Measurements from ENCODE around the gene GABBR1. TPM values are rescaled to one million over a fixed set of nuclear protein-coding genes. Genes with fewer than 3 reads are reported as not detected.

GABBR1 gene
- total and polyA plus RNA-seq, 2 donors (not counting 3 experiments of a cell fraction or from before 2014, with no cell fraction given), result 43.6 to 50.8 TPM

DNA sequence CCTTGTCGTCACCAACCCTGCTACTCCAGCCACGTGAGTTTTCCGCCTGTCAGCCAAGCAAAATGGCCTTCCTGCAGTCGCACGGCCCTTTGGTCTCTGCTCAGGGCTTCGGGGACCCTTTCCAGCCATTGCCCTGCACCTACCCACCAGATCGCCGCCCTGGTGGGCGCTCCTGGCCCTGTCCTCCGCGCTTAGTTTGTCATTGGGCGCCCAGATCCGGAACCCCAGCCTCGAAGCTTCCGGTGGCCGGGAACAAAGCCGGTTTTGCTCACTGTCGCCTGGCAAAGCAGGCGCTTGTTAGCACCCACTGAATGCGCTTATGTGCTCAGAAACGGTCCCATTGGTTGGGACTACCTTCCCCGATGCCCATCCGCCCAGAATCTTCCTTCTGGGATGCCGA is 47.4 kb upstream of the GABBR1 start:
- H3K27me3 ChIP-seq (ENCODE audit: control insufficient read depth in 2 of 2, insufficient read depth in 2 of 2, low read length in 2 of 2), result peaks cover 0 to 5% of the 10 kb centered on the region in 2 experiments
- no peaks in the 10 kb centered on the region for H3K79me2 ChIP-seq (ENCODE audit: control insufficient read depth, insufficient read depth, low read length)
- H3K4me2 ChIP-seq (ENCODE audit: insufficient read depth, low read length), result no peak overlapping the region
- no TSS peak for BruUV-seq (replicated peaks)
- no peaks in the 10 kb centered on the region for H3K9me3 ChIP-seq (replicated peaks; ENCODE audit: control insufficient read depth, insufficient read depth, low read length)
- TF ChIP-seq, protein P1, sequence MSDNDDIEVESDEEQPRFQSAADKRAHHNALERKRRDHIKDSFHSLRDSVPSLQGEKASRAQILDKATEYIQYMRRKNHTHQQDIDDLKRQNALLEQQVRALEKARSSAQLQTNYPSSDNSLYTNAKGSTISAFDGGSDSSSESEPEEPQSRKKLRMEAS (IDR thresholded peaks at IDR 0.05; ENCODE audit: insufficient read depth, insufficient read length), result no peak
- no peak for TF ChIP-seq POLR2AphosphoS5 (IDR thresholded peaks at IDR 0.05; ENCODE audit: insufficient read depth, low read depth, low read length)
- TF ChIP-seq, protein P2, sequence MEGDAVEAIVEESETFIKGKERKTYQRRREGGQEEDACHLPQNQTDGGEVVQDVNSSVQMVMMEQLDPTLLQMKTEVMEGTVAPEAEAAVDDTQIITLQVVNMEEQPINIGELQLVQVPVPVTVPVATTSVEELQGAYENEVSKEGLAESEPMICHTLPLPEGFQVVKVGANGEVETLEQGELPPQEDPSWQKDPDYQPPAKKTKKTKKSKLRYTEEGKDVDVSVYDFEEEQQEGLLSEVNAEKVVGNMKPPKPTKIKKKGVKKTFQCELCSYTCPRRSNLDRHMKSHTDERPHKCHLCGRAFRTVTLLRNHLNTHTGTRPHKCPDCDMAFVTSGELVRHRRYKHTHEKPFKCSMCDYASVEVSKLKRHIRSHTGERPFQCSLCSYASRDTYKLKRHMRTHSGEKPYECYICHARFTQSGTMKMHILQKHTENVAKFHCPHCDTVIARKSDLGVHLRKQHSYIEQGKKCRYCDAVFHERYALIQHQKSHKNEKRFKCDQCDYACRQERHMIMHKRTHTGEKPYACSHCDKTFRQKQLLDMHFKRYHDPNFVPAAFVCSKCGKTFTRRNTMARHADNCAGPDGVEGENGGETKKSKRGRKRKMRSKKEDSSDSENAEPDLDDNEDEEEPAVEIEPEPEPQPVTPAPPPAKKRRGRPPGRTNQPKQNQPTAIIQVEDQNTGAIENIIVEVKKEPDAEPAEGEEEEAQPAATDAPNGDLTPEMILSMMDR (IDR thresholded peaks at IDR 0.05; ENCODE audit: extremely low read depth in 1 of 2, insufficient read depth in 1 of 2, low read depth in 1 of 2, low read length in 2 of 2), result no peak
- H3K4me1 ChIP-seq (ENCODE audit: control insufficient read depth, extremely low read depth, insufficient read depth, low read length), result no peaks in the 10 kb centered on the region
- H4K20me1 ChIP-seq (replicated peaks; ENCODE audit: control insufficient read depth, extremely low read depth, insufficient read depth, low read length), result no peaks in the 10 kb centered on the region
- no peak overlapping the region for H3K9ac ChIP-seq (replicated peaks; ENCODE audit: extremely low read depth, insufficient read depth, low read length)
- H3K4me3 ChIP-seq (replicated peaks in 1 of 3; ENCODE audit: insufficient read depth in 1 of 3, low read depth in 1 of 3, low read length in 3 of 3), result no peak overlapping the region
- intact Hi-C loops (cut with micrococcal nuclease) (no loop called here), dilution Hi-C loops (cut with MboI; ENCODE audit: extremely low pct_ligation_motif_present, low sequenced_read_pairs) (no loop called here)
- H3K27ac ChIP-seq (ENCODE audit: insufficient read depth, low read depth, low read length), result no peak overlapping the region
- POLR2A ChIA-PET, result no interaction called here
- H3K9me1 ChIP-seq (replicated peaks; ENCODE audit: control insufficient read depth, extremely low read depth, insufficient read depth, low read length), result no peaks in the 10 kb centered on the region
- H3K36me3 ChIP-seq (ENCODE audit: control insufficient read depth in 2 of 2, extremely low read depth in 1 of 2, insufficient read depth in 2 of 2, low read length in 2 of 2), result no peaks in the 10 kb centered on the region
- H2AFZ ChIP-seq (ENCODE audit: low read depth, low read length), result no peak overlapping the region
- CTCF ChIA-PET, result no interaction called here
- DNase-seq (ENCODE audit: low read depth, low spot score) (no peak), FAIRE-seq (no peak)

DNA sequence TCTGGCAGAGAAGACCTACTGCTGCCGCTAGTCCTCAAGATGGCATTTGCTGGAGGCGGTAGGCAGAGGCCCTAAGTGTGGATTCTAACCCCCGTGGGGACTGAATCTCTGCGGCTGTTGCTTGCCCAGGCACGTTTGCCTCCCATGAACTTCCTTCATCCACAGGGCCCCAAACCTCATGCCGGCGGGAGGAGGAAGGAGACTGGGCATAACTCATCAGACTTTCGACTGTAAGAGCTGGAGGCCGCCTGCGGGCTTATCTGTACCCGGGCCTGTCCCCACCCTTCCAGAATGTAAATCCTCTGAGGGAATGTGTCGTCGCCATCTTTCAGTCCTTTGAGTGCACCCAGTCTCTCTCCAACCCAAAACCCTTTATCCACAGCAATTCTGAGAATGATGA is 47.0 kb upstream of the GABBR1 start:
- no peak for DNase-seq (ENCODE audit: low read depth, low spot score)
- BruUV-seq (replicated peaks), result no TSS peak
- Histone ChIP-seq H3K4me2 (ENCODE audit: insufficient read depth, low read length) (no peak overlapping the region), H4K20me1 (replicated peaks; ENCODE audit: control insufficient read depth, extremely low read depth, insufficient read depth, low read length) (no peaks in the 10 kb centered on the region), H3K36me3 (ENCODE audit: control insufficient read depth in 2 of 2, extremely low read depth in 1 of 2, insufficient read depth in 2 of 2, low read length in 2 of 2) (no peaks in the 10 kb centered on the region), H3K27me3 (ENCODE audit: control insufficient read depth in 2 of 2, insufficient read depth in 2 of 2, low read length in 2 of 2) (peaks cover 0 to 4% of the 10 kb centered on the region in 2 experiments), H2AFZ (ENCODE audit: low read depth, low read length) (no peak overlapping the region), H3K79me2 (ENCODE audit: control insufficient read depth, insufficient read depth, low read length) (no peaks in the 10 kb centered on the region), H3K9ac (replicated peaks; ENCODE audit: extremely low read depth, insufficient read depth, low read length) (no peak overlapping the region), H3K4me3 (replicated peaks in 1 of 3; ENCODE audit: insufficient read depth in 1 of 3, low read depth in 1 of 3, low read length in 3 of 3) (no peak overlapping the region), H3K9me1 (replicated peaks; ENCODE audit: control insufficient read depth, extremely low read depth, insufficient read depth, low read length) (no peaks in the 10 kb centered on the region), H3K9me3 (replicated peaks; ENCODE audit: control insufficient read depth, insufficient read depth, low read length) (no peaks in the 10 kb centered on the region), H3K27ac (ENCODE audit: insufficient read depth, low read depth, low read length) (no peak overlapping the region), H3K4me1 (ENCODE audit: control insufficient read depth, extremely low read depth, insufficient read depth, low read length) (no peaks in the 10 kb centered on the region)
- ChIA-PET CTCF (interaction anchor here (1.7 kb wide), 1 partner anchor 26 kb away, joined by 9 read pairs; no protein-coding TSS in a partner anchor), POLR2A (no interaction called here)
- FAIRE-seq, result no peak
- intact Hi-C loops (cut with micrococcal nuclease) (no loop called here), dilution Hi-C loops (cut with MboI; ENCODE audit: extremely low pct_ligation_motif_present, low sequenced_read_pairs) (no loop called here)
- no peak for TF ChIP-seq MYC (IDR thresholded peaks at IDR 0.05; ENCODE audit: low read depth, low read length)
- TF ChIP-seq, protein P2 (IDR thresholded peaks at IDR 0.05; ENCODE audit: extremely low read depth in 1 of 2, insufficient read depth in 1 of 2, low read depth in 1 of 2, low read length in 2 of 2), result no peak
- TF ChIP-seq JUN (IDR thresholded peaks at IDR 0.05; ENCODE audit: borderline replicate concordance, insufficient read depth, insufficient read length, low read depth), result no peak
- no peak for TF ChIP-seq POLR2AphosphoS5 (IDR thresholded peaks at IDR 0.05; ENCODE audit: insufficient read depth, low read depth, low read length)
- no peak for TF ChIP-seq EZH2 (IDR thresholded peaks at IDR 0.05; ENCODE audit: borderline replicate concordance, low read depth, low read length, severe bottlenecking)
- TF ChIP-seq, protein P1 (IDR thresholded peaks at IDR 0.05; ENCODE audit: insufficient read depth, insufficient read length), result no peak
- TF ChIP-seq FOS (IDR thresholded peaks at IDR 0.05; ENCODE audit: borderline replicate concordance, insufficient read depth, low read length), result no peak
- TF ChIP-seq POLR2A (IDR thresholded peaks at IDR 0.05; ENCODE audit: low read depth, low read length), result no peak
- TF ChIP-seq GATA2 (IDR thresholded peaks at IDR 0.05; ENCODE audit: insufficient read depth, insufficient read length, low read depth, low read length), result no peak

Measured in endothelial cell of umbilical vein (primary cell).